Measurements from ENCODE around the gene RFNG.
"Not testable (repeated sequence)": the region's sequence is repeated elsewhere in the genome, so short reads cannot be mapped to it uniquely, and the experiment has no call there.

RFNG gene

GRCh38 chr17:82039695-82040299 lies 11.8 kb downstream of the RFNG start:
- DNase-seq = no peak

- not testable (repeated sequence) for DNase-seq
Observed at GRCh38 chr17:82038796-82039409, 12.7 kb downstream of the RFNG start.

- no peak for DNase-seq
Observed at GRCh38 chr17:82037889-82038195, 13.8 kb downstream of the RFNG start.

- DNase-seq = peak; percentile 98
Observed at GRCh38 chr17:82037092-82037888, 14.3 kb downstream of the RFNG start, which contains the start of gene DCXR. Gene DCXR, minus strand, starts transcription at chr17:82037697. Its CDS starts 15 bp downstream, at chr17:82037682.

GRCh38 chr17:82036634-82037091 lies 14.9 kb downstream of the RFNG start:
- DNase-seq = no peak

- DNase-seq = no peak
Observed at GRCh38 chr17:82035956-82036633, 15.5 kb downstream of the RFNG start.

GRCh38 chr17:82035488-82035887 lies 16.1 kb downstream of the RFNG start:
- DNase-seq = no peak

- DNase-seq = no peak
Observed at GRCh38 chr17:82034371-82035011, 17.1 kb downstream of the RFNG start.

- no peak for DNase-seq
Observed at GRCh38 chr17:82033359-82034085, 18.1 kb downstream of the RFNG start.

- DNase-seq = peak; percentile 82
Observed at GRCh38 chr17:82031885-82032627, 19.6 kb downstream of the RFNG start.

- DNase-seq = peak; percentile 68
Observed at GRCh38 chr17:82031303-82031884, 20.2 kb downstream of the RFNG start, which contains the start of gene RAC3. Gene RAC3, plus strand, starts transcription at chr17:82031678. Its CDS starts 84 bp downstream, at chr17:82031762.

- peak; percentile 90 for DNase-seq
Observed at GRCh38 chr17:82030470-82031302, 20.9 kb downstream of the RFNG start.

GRCh38 chr17:82029990-82030469 lies 21.6 kb downstream of the RFNG start:
- no peak for DNase-seq

- DNase-seq = no peak
Observed at GRCh38 chr17:82029391-82029790, 22.2 kb downstream of the RFNG start.

- no peak for DNase-seq
Observed at GRCh38 chr17:82028966-82029365, 22.6 kb downstream of the RFNG start.

- no peak for DNase-seq
Observed at GRCh38 chr17:82028246-82028645, 23.4 kb downstream of the RFNG start.

- DNase-seq = no peak
Observed at GRCh38 chr17:82025401-82026107, 26.1 kb downstream of the RFNG start.

GRCh38 chr17:82024859-82025258 lies 26.8 kb downstream of the RFNG start:
- no peak for DNase-seq
